A549 (cell line): ENCODE data around the gene RAB20. TPM values are rescaled to one million over a fixed set of nuclear protein-coding genes. Genes with fewer than 3 reads are reported as not detected.

ENCODE experiments used
- ATAC-seq, 2 experiments: fragments of 200-7000 bp in 1 of 2; fragments of >200 bp in 1 of 2; cut with Nextera tagmentation in 1 of 2; cut with Tn5 transposase in 1 of 2; 3 replicates each; pipeline versions ENCODE4 v1.8.0 to v1.9.1; 2018 to 2020; ENCODE audit warnings: mild to moderate bottlenecking in 1 of 2, moderate library complexity in 1 of 2
- CTCF ChIA-PET: fragments of 300-600 bp; sonication (Branson Sonifier 250); formaldehyde crosslinking; extraction: SDS; loops from one replicate; lab custom pipeline; 2021; ENCODE audit warnings: antibody characterized with exemption, inconsistent platforms; lab: Yijun Ruan, JAX
- POLR2A ChIA-PET: fragments of 350-600 bp; formaldehyde crosslinking; extraction: SDS; loops from one replicate; lab custom pipeline; 2021; ENCODE audit warnings: antibody characterized with exemption, inconsistent platforms; lab: Yijun Ruan, JAX
- DNase-seq, 2 experiments: peaks; one replicate each; pipeline versions ENCODE4 v3.0.0 to v3.0.0-alpha.2; 2011 to 2016; ENCODE audit warnings: low read depth in 1 of 2, low spot score in 1 of 2
- FAIRE-seq: peaks from 2 replicates; lab custom pipeline; 2011; peaks lifted over from hg19 to GRCh38; lab: Jason Lieb, UNC
- H3K27ac ChIP-seq, 2 experiments: fragments of >200 bp; sonication (Bioruptor Twin); formaldehyde crosslinking; 3 replicates each; pipeline ENCODE4 v1.5.1; 2016 to 2017
- H3K4me1 ChIP-seq: fragments of >200 bp; sonication (Bioruptor Twin); formaldehyde crosslinking; 3 replicates; pipeline ENCODE4 v1.6.1; 2016
- H3K4me2 ChIP-seq: fragments of >200 bp; sonication (Bioruptor Twin); formaldehyde crosslinking; 3 replicates; pipeline ENCODE4 v1.6.1; 2016
- H3K4me3 ChIP-seq: fragments of >200 bp; sonication (Bioruptor Twin); formaldehyde crosslinking; 3 replicates; pipeline ENCODE4 v1.5.1; 2016
- H3K9me3 ChIP-seq: fragments of >200 bp; sonication (Bioruptor Twin); formaldehyde crosslinking; 3 replicates; pipeline ENCODE4 v1.6.1; 2016
- CTCF ChIP-seq: fragments of >200 bp; sonication (Bioruptor Twin); formaldehyde crosslinking; IDR thresholded peaks from 3 replicates; pipeline ENCODE4 v1.5.1; 2016
- E2F6 ChIP-seq: IDR thresholded peaks from 2 replicates; pipeline ENCODE4 v1.6.1; 2012; ENCODE audit warnings: low read depth, borderline replicate concordance
- FOSB ChIP-seq: fragments of 250-450 bp; sonication (Bioruptor Pico); IDR thresholded peaks from 2 replicates; pipeline ENCODE4 v1.5.0; 2020; ENCODE audit warnings: mild to moderate bottlenecking, moderate library complexity
- GATA3 ChIP-seq: IDR thresholded peaks from 2 replicates; pipeline ENCODE4 v1.6.1; 2012; ENCODE audit warnings: borderline replicate concordance
- HDAC2 ChIP-seq: fragments of 200-600 bp; sonication (generic); IDR thresholded peaks from 2 replicates; pipeline ENCODE4 v1.6.1; 2016
- HMGXB4 ChIP-seq: fragments of 250-450 bp; sonication (Bioruptor Pico); IDR thresholded peaks from 2 replicates; pipeline ENCODE4 v1.5.0; 2021; ENCODE audit warnings: mild to moderate bottlenecking, moderate library complexity, borderline replicate concordance
- HOXA7 ChIP-seq: fragments of 250-450 bp; sonication (Bioruptor Pico); IDR thresholded peaks from 2 replicates; pipeline ENCODE4 v1.5.0; 2020; ENCODE audit warnings: mild to moderate bottlenecking, moderate library complexity
- HOXB5 ChIP-seq: fragments of 250-450 bp; sonication (Bioruptor Pico); IDR thresholded peaks from 2 replicates; pipeline ENCODE4 v1.5.0; 2020; ENCODE audit warnings: mild to moderate bottlenecking, moderate library complexity
- JUN ChIP-seq, 2 experiments: fragments of >200 bp; sonication (Bioruptor Twin); formaldehyde crosslinking; IDR thresholded peaks; 2 replicates in 1 of 2; 3 replicates in 1 of 2; pipeline ENCODE4 v1.6.1; 2016 to 2017
- MAX ChIP-seq: IDR thresholded peaks from 2 replicates; pipeline ENCODE4 v1.6.1; 2012
- MAZ ChIP-seq: fragments of 150-350 bp; IDR thresholded peaks from 2 replicates; pipeline ENCODE4 v1.6.1; 2014; ENCODE audit warnings: antibody characterized with exemption, low read depth, low read length, borderline replicate concordance
- NFE2L2 ChIP-seq: fragments of 150-350 bp; conservative IDR thresholded peaks from 2 replicates; pipeline ENCODE4 v1.6.1; 2014; ENCODE audit warnings: low read length
- NPAS2 ChIP-seq: fragments of 250-450 bp; sonication (Bioruptor Pico); IDR thresholded peaks from 2 replicates; pipeline ENCODE4 v1.8.0; 2022; ENCODE audit warnings: mild to moderate bottlenecking, moderate library complexity, borderline replicate concordance
- PHF8 ChIP-seq: fragments of 200-600 bp; sonication (generic); IDR thresholded peaks from 2 replicates; pipeline ENCODE4 v1.6.1; 2016; ENCODE audit warnings: low read depth, mild to moderate bottlenecking, antibody characterized with exemption, moderate library complexity, borderline replicate concordance
- POLR2A ChIP-seq: IDR thresholded peaks from 2 replicates; pipeline ENCODE4 v1.6.1; 2012; ENCODE audit warnings: mild to moderate bottlenecking, low read length
- POLR2AphosphoS2 ChIP-seq: conservative IDR thresholded peaks from 2 replicates; pipeline ENCODE4 v1.6.1; 2012; ENCODE audit warnings: low read length, improper control_type of control experiment, inconsistent platforms
- RAD21 ChIP-seq, 2 experiments: fragments of >200 bp in 1 of 2; sonication (Bioruptor Twin) in 1 of 2; formaldehyde crosslinking in 1 of 2; IDR thresholded peaks in 1 of 2; conservative IDR thresholded peaks in 1 of 2; 2 replicates in 1 of 2; 3 replicates in 1 of 2; pipeline ENCODE4 v1.6.1; 2012 to 2018; ENCODE audit warnings: inconsistent platforms in 1 of 2
- RCOR1 ChIP-seq: fragments of 150-350 bp; IDR thresholded peaks from 2 replicates; pipeline ENCODE4 v1.6.1; 2014; ENCODE audit warnings: antibody characterized with exemption, low read length, low read depth
- RFX5 ChIP-seq: fragments of 450-650 bp; IDR thresholded peaks from 2 replicates; pipeline ENCODE4 v1.7.1; 2014; ENCODE audit warnings: antibody characterized with exemption, mild to moderate bottlenecking, moderate library complexity
- TFCP2L1 ChIP-seq: fragments of 250-450 bp; sonication (Bioruptor Pico); IDR thresholded peaks from 2 replicates; pipeline ENCODE4 v1.5.0; 2021; ENCODE audit warnings: mild to moderate bottlenecking
- ZFP36 ChIP-seq: fragments of 450-650 bp; IDR thresholded peaks from 2 replicates; pipeline ENCODE4 v1.6.1; 2014; ENCODE audit warnings: borderline replicate concordance; ENCODE audit not compliant: partially characterized antibody
- ZSCAN20 ChIP-seq: fragments of 250-450 bp; sonication (Bioruptor Pico); IDR thresholded peaks from 2 replicates; pipeline ENCODE4 v1.8.0; 2022; ENCODE audit warnings: mild to moderate bottlenecking, moderate library complexity
- WGBS: methylation state at CpG from one replicate; pipeline ENCODE4 v1.1.6; 2017; ENCODE audit errors: missing lambda C conversion rate; 5-methylcytosine and 5-hydroxymethylcytosine counted together
- polyA plus RNA-seq, 4 experiments: library from polyadenylated mRNA; depleted of rRNA in 3 of 4; stranded (reverse); fragments of >200 nt; fragmentation: RNase III in 1 of 4; extraction: RNeasy Plus Mini Kit Qiagen cat#74134 plus additional on column Dnase treatment in 1 of 4; gene quantifications; 2 replicates in 3 of 4; 3 replicates in 1 of 4; pipeline ENCODE4 v1.2.3, GENCODE V29; 2011 to 2017

Gene RAB20
- polyA plus RNA-seq, 2 of the 4 experiments (the other 2 are of a cell fraction), result 1.0 to 1.5 TPM

GRCh38 chr13:110485604-110486003, 75.9 kb downstream of the RAB20 start:
- WGBS, result 69% methylated on average over 8 of the region's 9 CpGs
- ATAC-seq (peak in 1 of 2 experiments; percentile 28; a peak in 2 of 6 replicates), DNase-seq (no peak)
- H3K4me1 ChIP-seq, result no peaks in the 10 kb centered on the region
- H3K4me3 ChIP-seq, result no peak overlapping the region
- POLR2A ChIA-PET, result no interaction called here
- H3K27ac ChIP-seq, result peak overlapping the region in 1 of 2 experiments; percentile 20; a peak in 1 of 6 replicates
- CTCF ChIA-PET, result no interaction called here
- no peak overlapping the region for H3K4me2 ChIP-seq
- no peaks in the 10 kb centered on the region for H3K9me3 ChIP-seq
- TF ChIP-seq E2F6 (no peak), TFCP2L1 (CRISPR knock-in tag) (no peak), ZFP36 (no peak), POLR2A (no peak), NFE2L2 (no peak), JUN (IDR thresholded peaks at IDR 0.05) (no peak), RAD21 (conservative IDR thresholded peaks at IDR 0.05 in 1 of 2, IDR thresholded peaks at IDR 0.05 in 1 of 2) (no peak), MAX (no peak), POLR2AphosphoS2 (no peak), HOXB5 (CRISPR knock-in tag) (no peak)
- TF ChIP-seq, all 56 proteins: peak for 0
- FAIRE-seq, result no peak

GRCh38 chr13:110484290-110485048, 77.1 kb downstream of the RAB20 start:
- POLR2A ChIA-PET, result no interaction called here
- 91% methylated on average over 15 of the region's 18 CpGs for WGBS
- no peaks in the 10 kb centered on the region for H3K9me3 ChIP-seq
- DNase-seq (no peak), ATAC-seq (no peak), FAIRE-seq (no peak)
- no peak overlapping the region for H3K27ac ChIP-seq
- TF ChIP-seq TFCP2L1 (CRISPR knock-in tag), result no peak
- no peak for TF ChIP-seq PHF8
- H3K4me2 ChIP-seq, result no peak overlapping the region
- CTCF ChIA-PET, result interaction anchor here (1.0 kb wide), 1 partner anchor 11 kb away, joined by 4 read pairs; no protein-coding TSS in a partner anchor
- no peaks in the 10 kb centered on the region for H3K4me1 ChIP-seq
- H3K4me3 ChIP-seq, result no peak overlapping the region

- CTCF ChIA-PET, result interaction anchor here (1.0 kb wide), 1 partner anchor 12 kb away, joined by 4 read pairs; no protein-coding TSS in a partner anchor
- H3K4me1 ChIP-seq, result no peaks in the 10 kb centered on the region
- FAIRE-seq (no peak), ATAC-seq (no peak), DNase-seq (no peak)
- POLR2A ChIA-PET, result interaction anchor here (0.6 kb wide), 1 partner anchor 256 kb away, joined by 3 read pairs; no protein-coding TSS in a partner anchor
- H3K27ac ChIP-seq, result no peak overlapping the region
- no peak overlapping the region for H3K4me3 ChIP-seq
- TF ChIP-seq TFCP2L1 (CRISPR knock-in tag) (no peak), GATA3 (no peak), HDAC2 (no peak), RCOR1 (no peak), NPAS2 (no peak), CTCF (no peak)
- 96% methylated on average over 13 of the region's 13 CpGs for WGBS
- H3K9me3 ChIP-seq, result no peaks in the 10 kb centered on the region
- H3K4me2 ChIP-seq, result no peak overlapping the region
These were observed 78.0 kb downstream of the RAB20 start for GRCh38 chr13:110483386-110483968.

- Histone ChIP-seq H3K4me2 (no peak overlapping the region), H3K4me3 (no peak overlapping the region), H3K4me1 (no peaks in the 10 kb centered on the region), H3K27ac (no peak overlapping the region; a peak in 1 of 6 replicates), H3K9me3 (no peaks in the 10 kb centered on the region)
- TF ChIP-seq ZSCAN20 (CRISPR knock-in tag), result no peak
- TF ChIP-seq RFX5, result no peak
- TF ChIP-seq HMGXB4 (CRISPR knock-in tag), result no peak
- no peak for TF ChIP-seq FOSB
- no peak for TF ChIP-seq GATA3
- TF ChIP-seq HOXA7 (CRISPR knock-in tag), result no peak
- no peak for TF ChIP-seq MAZ
- no peak for TF ChIP-seq TFCP2L1 (CRISPR knock-in tag)
- DNase-seq, result no peak
- ATAC-seq, result no peak
- ChIA-PET POLR2A (no interaction called here), CTCF (no interaction called here)
- no peak for FAIRE-seq
- WGBS, result 89% methylated on average over 3 of the region's 5 CpGs
These were observed 81.4 kb downstream of the RAB20 start for GRCh38 chr13:110480161-110480560.
